ENCODE data around the gene CYP3A5.

DNA sequence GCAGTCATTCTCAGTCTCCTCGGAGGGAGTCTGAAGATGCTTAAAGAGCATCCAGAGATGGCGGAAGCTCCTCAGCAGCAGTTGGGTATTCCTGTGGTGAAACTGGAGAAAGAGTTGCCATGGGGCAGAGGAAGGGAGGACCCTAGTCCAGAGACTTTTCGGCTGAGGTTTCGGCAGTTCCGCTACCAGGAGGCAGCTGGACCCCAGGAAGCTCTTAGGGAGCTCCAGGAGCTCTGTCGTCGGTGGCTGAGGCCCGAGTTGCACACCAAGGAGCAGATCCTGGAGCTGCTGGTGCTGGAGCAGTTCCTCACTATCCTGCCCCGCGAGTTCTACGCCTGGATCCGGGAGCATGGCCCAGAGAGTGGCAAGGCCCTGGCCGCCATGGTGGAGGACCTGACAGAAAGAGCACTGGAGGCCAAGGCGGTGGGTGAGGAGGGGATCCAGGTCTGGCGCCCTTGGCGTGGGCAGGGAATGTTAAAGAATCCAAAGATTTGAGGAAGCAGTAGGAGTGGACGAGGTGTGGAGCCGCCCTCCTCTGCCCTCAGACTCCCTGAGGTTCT lies 60.1 kb downstream of the CYP3A5 start:
- TF ChIP-seq, protein P1, sequence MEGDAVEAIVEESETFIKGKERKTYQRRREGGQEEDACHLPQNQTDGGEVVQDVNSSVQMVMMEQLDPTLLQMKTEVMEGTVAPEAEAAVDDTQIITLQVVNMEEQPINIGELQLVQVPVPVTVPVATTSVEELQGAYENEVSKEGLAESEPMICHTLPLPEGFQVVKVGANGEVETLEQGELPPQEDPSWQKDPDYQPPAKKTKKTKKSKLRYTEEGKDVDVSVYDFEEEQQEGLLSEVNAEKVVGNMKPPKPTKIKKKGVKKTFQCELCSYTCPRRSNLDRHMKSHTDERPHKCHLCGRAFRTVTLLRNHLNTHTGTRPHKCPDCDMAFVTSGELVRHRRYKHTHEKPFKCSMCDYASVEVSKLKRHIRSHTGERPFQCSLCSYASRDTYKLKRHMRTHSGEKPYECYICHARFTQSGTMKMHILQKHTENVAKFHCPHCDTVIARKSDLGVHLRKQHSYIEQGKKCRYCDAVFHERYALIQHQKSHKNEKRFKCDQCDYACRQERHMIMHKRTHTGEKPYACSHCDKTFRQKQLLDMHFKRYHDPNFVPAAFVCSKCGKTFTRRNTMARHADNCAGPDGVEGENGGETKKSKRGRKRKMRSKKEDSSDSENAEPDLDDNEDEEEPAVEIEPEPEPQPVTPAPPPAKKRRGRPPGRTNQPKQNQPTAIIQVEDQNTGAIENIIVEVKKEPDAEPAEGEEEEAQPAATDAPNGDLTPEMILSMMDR (IDR thresholded peaks at IDR 0.05) = no peak
- TF ChIP-seq POLR2A (IDR thresholded peaks at IDR 0.05) = no peak
